22Rv1 (cell line): ENCODE data around the gene PACRG.

ENCODE experiments used
- ZFX ChIP-seq: fragments of 450-650 bp; IDR thresholded peaks from 2 replicates; pipeline ENCODE4 v1.6.1; 2017; ENCODE audit warnings: antibody characterized with exemption, borderline replicate concordance
- TF ChIP-seq, protein P1 (sequence below): fragments of 450-650 bp; IDR thresholded peaks from 2 replicates; pipeline ENCODE4 v1.5.1; 2017; ENCODE audit warnings: mild to moderate bottlenecking

DNA sequence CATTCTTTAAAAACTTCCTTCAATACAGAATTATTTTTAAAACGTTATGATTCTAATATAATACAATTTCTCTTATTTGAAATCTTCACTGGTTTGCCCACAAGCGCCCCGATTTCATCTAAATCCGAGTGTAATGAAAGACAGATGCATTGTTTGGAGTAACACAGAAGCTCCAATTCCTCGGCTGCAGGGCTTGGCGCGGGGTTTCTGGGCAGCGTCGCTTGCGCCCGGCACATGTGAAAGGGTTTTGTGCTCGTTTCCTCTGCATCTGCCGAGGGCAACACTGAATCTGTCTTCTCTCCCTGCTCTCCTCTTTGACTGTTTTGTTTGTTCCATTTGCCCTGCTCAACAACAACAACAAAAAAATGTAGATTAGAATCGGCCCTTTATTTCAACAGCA, 438.1 kb downstream of the PACRG start:
- TF ChIP-seq, protein P1, sequence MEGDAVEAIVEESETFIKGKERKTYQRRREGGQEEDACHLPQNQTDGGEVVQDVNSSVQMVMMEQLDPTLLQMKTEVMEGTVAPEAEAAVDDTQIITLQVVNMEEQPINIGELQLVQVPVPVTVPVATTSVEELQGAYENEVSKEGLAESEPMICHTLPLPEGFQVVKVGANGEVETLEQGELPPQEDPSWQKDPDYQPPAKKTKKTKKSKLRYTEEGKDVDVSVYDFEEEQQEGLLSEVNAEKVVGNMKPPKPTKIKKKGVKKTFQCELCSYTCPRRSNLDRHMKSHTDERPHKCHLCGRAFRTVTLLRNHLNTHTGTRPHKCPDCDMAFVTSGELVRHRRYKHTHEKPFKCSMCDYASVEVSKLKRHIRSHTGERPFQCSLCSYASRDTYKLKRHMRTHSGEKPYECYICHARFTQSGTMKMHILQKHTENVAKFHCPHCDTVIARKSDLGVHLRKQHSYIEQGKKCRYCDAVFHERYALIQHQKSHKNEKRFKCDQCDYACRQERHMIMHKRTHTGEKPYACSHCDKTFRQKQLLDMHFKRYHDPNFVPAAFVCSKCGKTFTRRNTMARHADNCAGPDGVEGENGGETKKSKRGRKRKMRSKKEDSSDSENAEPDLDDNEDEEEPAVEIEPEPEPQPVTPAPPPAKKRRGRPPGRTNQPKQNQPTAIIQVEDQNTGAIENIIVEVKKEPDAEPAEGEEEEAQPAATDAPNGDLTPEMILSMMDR = no peak
- TF ChIP-seq ZFX = no peak
